Stimulated activated CD4-positive, alpha-beta T cell treated with anti-CD3 and anti-CD28 coated beads, Interleukin-15, amount 100 ng/mL, for 24 hours (primary cell): ENCODE measurements around the gene TLR9.

ENCODE experiments used
- DNase-seq: peaks from one replicate; pipeline ENCODE4 v3.0.0-alpha.2; 2020

Gene TLR9

GRCh38 chr3:52231502-52232278, 6.2 kb upstream of the TLR9 start:
- DNase-seq, result peak; percentile 93

GRCh38 chr3:52230889-52231499, 5.5 kb upstream of the TLR9 start:
- DNase-seq, result no peak

GRCh38 chr3:52230461-52230860, 5.0 kb upstream of the TLR9 start:
- no peak for DNase-seq

- DNase-seq, result no peak
Measured at GRCh38 chr3:52229656-52230055, 4.2 kb upstream of the TLR9 start.

- DNase-seq, result no peak
Measured at GRCh38 chr3:52228751-52229291, 3.4 kb upstream of the TLR9 start.

GRCh38 chr3:52228266-52228665, 2.8 kb upstream of the TLR9 start:
- no peak for DNase-seq

GRCh38 chr3:52227766-52228165, 2.3 kb upstream of the TLR9 start:
- DNase-seq, result no peak

- no peak for DNase-seq
Measured at GRCh38 chr3:52227117-52227516, 1.7 kb upstream of the TLR9 start.

GRCh38 chr3:52226229-52226817, 878 bp upstream of the TLR9 start:
- DNase-seq, result no peak

GRCh38 chr3:52223449-52224408, 1.7 kb downstream of the TLR9 start:
- DNase-seq, result no peak

GRCh38 chr3:52222319-52223221, 2.9 kb downstream of the TLR9 start:
- DNase-seq, result no peak

GRCh38 chr3:52221563-52222318, 3.7 kb downstream of the TLR9 start:
- DNase-seq, result peak; percentile 57

GRCh38 chr3:52221141-52221562, 4.3 kb downstream of the TLR9 start:
- no peak for DNase-seq

GRCh38 chr3:52220380-52221026, 4.9 kb downstream of the TLR9 start:
- peak; percentile 93 for DNase-seq

- no peak for DNase-seq
Measured at GRCh38 chr3:52218937-52219650, 6.4 kb downstream of the TLR9 start.

GRCh38 chr3:52218454-52218853, 7.0 kb downstream of the TLR9 start:
- DNase-seq, result peak; percentile 48

- DNase-seq, result no peak
Measured at GRCh38 chr3:52218026-52218425, 7.4 kb downstream of the TLR9 start.

- no peak for DNase-seq
Measured at GRCh38 chr3:52217409-52217805, 8.0 kb downstream of the TLR9 start.

GRCh38 chr3:52216585-52217408, 8.6 kb downstream of the TLR9 start:
- DNase-seq, result peak; percentile 72
